ENCODE results near the gene EMC8. TPM values are rescaled to one million over a fixed set of nuclear protein-coding genes. Genes with fewer than 3 reads are reported as not detected.

EMC8 gene
- total RNA-seq, 2 donors from 2014 or later, result 18.8 to 40.7 TPM

DNA sequence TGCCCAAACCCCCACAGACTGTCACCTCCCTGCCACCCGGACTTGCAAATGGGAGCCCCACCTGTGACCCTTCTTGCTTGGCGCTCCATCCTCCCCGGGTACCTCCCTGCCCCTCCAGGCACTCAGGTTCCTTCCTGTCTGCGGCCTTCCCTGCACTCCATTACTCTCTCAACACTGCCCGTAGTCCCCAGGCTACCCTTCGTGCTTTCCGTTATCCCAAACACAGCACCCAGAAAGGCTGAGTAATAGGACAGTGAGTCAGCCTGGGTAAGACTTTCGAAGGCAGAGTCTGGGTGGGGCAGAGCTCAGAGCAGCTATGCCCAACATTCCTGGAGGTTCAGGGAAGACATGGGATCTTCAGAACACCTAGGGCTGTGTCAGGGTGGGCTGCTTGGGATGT is 31.8 kb downstream of the EMC8 start:
- DNase-seq (ENCODE audit: low spot score), result no peak
- Histone ChIP-seq H3K4me1 (no peaks in the 10 kb centered on the region), H3K27ac (no peak overlapping the region), H3K4me3 (no peak overlapping the region), H3K27me3 (no peaks in the 10 kb centered on the region), H3K9me3 (no peaks in the 10 kb centered on the region), H3K36me3 (no peaks in the 10 kb centered on the region)
- TF ChIP-seq, protein P1, sequence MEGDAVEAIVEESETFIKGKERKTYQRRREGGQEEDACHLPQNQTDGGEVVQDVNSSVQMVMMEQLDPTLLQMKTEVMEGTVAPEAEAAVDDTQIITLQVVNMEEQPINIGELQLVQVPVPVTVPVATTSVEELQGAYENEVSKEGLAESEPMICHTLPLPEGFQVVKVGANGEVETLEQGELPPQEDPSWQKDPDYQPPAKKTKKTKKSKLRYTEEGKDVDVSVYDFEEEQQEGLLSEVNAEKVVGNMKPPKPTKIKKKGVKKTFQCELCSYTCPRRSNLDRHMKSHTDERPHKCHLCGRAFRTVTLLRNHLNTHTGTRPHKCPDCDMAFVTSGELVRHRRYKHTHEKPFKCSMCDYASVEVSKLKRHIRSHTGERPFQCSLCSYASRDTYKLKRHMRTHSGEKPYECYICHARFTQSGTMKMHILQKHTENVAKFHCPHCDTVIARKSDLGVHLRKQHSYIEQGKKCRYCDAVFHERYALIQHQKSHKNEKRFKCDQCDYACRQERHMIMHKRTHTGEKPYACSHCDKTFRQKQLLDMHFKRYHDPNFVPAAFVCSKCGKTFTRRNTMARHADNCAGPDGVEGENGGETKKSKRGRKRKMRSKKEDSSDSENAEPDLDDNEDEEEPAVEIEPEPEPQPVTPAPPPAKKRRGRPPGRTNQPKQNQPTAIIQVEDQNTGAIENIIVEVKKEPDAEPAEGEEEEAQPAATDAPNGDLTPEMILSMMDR (IDR thresholded peaks at IDR 0.05), result no peak

DNA sequence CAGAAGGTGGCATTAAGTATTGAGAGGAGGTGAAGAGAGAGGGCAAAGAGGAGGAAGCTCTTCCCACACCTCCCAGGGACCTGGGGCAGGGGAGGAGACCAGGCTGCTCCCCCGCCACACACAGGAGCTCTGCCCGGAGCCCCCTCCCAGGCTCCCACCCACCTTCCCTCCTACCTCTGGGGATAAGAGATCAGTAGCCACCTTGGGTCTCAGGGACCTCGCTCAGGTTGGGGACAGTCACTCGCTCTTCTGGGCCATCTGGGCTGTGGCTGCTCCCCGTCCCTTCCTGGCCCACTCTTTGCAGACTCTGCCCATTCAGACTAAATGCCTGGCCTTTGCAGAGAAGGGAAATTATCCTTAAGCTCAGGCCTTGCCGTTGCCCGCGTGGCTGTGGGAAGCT is 33.6 kb downstream of the EMC8 start:
- Histone ChIP-seq H3K9me3 (no peaks in the 10 kb centered on the region), H3K4me1 (no peaks in the 10 kb centered on the region), H3K27ac (no peak overlapping the region), H3K36me3 (no peaks in the 10 kb centered on the region), H3K27me3 (no peaks in the 10 kb centered on the region), H3K4me3 (no peak overlapping the region)
- TF ChIP-seq, protein P1 (IDR thresholded peaks at IDR 0.05), result no peak
- DNase-seq (ENCODE audit: low spot score), result no peak

DNA sequence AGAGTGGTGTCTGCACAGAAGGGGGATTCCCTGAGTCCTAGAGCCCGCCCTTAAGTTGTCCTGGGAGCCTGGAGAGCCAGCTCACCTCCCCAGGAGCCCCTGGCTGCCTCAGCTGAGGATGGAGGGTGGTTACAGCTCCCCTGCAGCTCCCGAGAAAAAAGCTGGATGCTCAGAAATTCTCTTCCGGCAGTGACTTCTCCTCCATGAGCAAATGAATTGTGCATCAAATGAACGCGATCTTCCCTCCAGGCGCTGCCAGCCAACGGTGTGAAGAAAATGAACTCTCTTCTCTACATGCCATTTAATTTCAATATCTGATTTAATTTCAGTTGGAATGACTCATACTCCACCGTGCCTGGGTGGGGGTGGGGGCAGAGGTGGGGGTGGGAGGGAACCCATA is 34.1 kb downstream of the EMC8 start:
- Histone ChIP-seq H3K27ac (no peak overlapping the region), H3K36me3 (no peaks in the 10 kb centered on the region), H3K27me3 (no peaks in the 10 kb centered on the region), H3K4me3 (no peak overlapping the region), H3K4me1 (no peaks in the 10 kb centered on the region), H3K9me3 (no peaks in the 10 kb centered on the region)
- TF ChIP-seq, protein P1 (IDR thresholded peaks at IDR 0.05), result no peak
- no peak for DNase-seq (ENCODE audit: low spot score)

DNA sequence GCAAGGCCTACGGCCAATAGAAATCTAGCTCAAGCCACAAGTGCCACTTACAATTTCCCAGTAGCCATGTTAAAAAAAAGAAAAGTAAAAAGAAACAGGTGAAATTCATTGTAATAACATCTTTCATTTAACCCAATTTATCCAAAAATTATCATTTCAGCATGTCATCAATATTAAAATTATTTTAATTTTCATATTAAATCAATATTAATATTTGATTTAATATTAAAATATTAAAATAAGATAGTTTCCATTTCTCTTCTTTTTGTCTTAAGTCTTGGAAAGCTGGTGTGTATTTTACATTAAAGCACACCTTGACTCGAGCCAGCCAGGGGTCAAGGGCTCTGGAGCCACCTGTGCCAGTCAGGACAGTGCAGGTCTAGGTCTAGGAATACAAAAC is 35.7 kb downstream of the EMC8 start:
- H3K9me3 ChIP-seq, result no peaks in the 10 kb centered on the region
- H3K4me1 ChIP-seq, result no peaks in the 10 kb centered on the region
- no peak for DNase-seq (ENCODE audit: low spot score)

DNA sequence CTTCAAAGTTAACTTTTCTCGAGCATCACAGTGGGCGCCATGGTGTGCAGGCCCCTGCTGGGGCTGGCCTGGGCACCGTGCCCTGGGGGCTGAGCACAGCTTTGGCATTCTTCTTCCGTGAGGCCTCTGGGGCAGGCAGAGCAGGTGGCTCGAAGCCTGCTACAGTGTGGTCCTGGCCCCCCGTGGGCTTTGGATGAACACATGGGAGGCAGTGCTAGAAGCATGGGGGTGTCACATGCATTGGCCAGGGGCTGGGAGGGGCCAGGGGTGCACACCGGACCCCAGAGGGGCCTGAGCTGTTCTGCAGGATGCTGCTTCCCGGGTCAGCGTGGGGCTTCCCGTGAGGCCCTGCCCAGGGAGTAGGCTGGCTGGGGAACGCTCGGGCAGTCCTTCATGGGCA is 36.4 kb downstream of the EMC8 start:
- Histone ChIP-seq H3K4me1 (no peaks in the 10 kb centered on the region), H3K27ac (no peak overlapping the region), H3K36me3 (no peaks in the 10 kb centered on the region), H3K9me3 (no peaks in the 10 kb centered on the region), H3K4me3 (no peak overlapping the region), H3K27me3 (no peaks in the 10 kb centered on the region)
- TF ChIP-seq, protein P1 (IDR thresholded peaks at IDR 0.05), result no peak
- no peak for DNase-seq (ENCODE audit: low spot score)

More for the DNA sequence above, 35.7 kb downstream of the EMC8 start:
- Histone ChIP-seq H3K36me3 (no peaks in the 10 kb centered on the region), H3K27ac (no peak overlapping the region), H3K27me3 (no peaks in the 10 kb centered on the region), H3K4me3 (no peak overlapping the region)
- TF ChIP-seq, protein P1 (IDR thresholded peaks at IDR 0.05), result no peak

DNA sequence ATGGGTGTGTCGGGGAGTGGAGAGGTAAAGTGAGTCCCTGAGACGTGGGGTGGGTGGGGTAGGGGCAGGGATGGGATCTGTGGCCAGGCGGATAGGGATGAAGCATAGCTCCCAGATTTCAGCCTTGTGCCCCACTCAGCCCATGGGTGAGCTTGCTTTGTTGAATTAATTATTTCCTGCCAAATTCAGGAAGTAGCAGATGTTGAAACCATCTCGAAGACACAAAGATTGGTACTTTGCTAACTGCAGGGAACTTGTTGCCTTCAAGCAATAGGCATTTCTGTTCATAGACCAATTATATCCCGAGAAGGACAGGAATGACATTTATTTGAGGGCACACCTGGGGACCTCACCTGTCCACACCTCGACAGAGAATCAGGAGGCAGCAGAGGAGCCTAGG is 37.5 kb downstream of the EMC8 start:
- no peak for DNase-seq (ENCODE audit: low spot score)
- TF ChIP-seq, protein P1 (IDR thresholded peaks at IDR 0.05), result no peak
- Histone ChIP-seq H3K27ac (no peak overlapping the region), H3K27me3 (no peaks in the 10 kb centered on the region), H3K36me3 (no peaks in the 10 kb centered on the region), H3K4me1 (no peaks in the 10 kb centered on the region), H3K9me3 (no peaks in the 10 kb centered on the region), H3K4me3 (no peak overlapping the region)
